Activated naive CD8-positive, alpha-beta T cell (primary cell): ENCODE measurements around the gene APOC3.
"Not testable (repeated sequence)": the region's sequence is repeated elsewhere in the genome, so short reads cannot be mapped to it uniquely, and the experiment has no call there.

Experiments used
- H3K27ac Mint-ChIP-seq: one replicate; pipeline ENCODE4 v1.8.0; 2021; ENCODE audit warnings: mixed read lengths
- H3K27me3 Mint-ChIP-seq: one replicate; pipeline ENCODE4 v1.8.0; 2021; ENCODE audit warnings: mixed read lengths
- H3K36me3 Mint-ChIP-seq: one replicate; pipeline ENCODE4 v1.8.0; 2021; ENCODE audit warnings: mixed read lengths
- H3K4me1 Mint-ChIP-seq: one replicate; pipeline ENCODE4 v1.8.0; 2021; ENCODE audit warnings: low read depth, mixed read lengths
- H3K4me3 Mint-ChIP-seq: one replicate; pipeline ENCODE4 v1.8.0; 2021; ENCODE audit warnings: mild to moderate bottlenecking, mixed read lengths
- H3K9me3 Mint-ChIP-seq: one replicate; pipeline ENCODE4 v1.8.0; 2021; ENCODE audit warnings: low read depth, mixed read lengths

The APOC3 gene

GRCh38 chr11:116833491-116833815 is 3.7 kb downstream of the APOC3 start:
- no peaks in the 10 kb centered on the region for H3K9me3 Mint-ChIP-seq
- H3K4me1 Mint-ChIP-seq, result peaks cover 11% of the 10 kb centered on the region
- H3K27me3 Mint-ChIP-seq, result no peaks in the 10 kb centered on the region
- H3K27ac Mint-ChIP-seq, result no peak overlapping the region
- H3K4me3 Mint-ChIP-seq, result no peak overlapping the region
- H3K36me3 Mint-ChIP-seq, result no peaks in the 10 kb centered on the region

GRCh38 chr11:116833816-116834534 is 4.3 kb downstream of the APOC3 start:
- Mint-ChIP-seq H3K4me3 (peak overlapping the region; percentile 43), H3K4me1 (peaks cover 11% of the 10 kb centered on the region)

GRCh38 chr11:116834535-116835041 is 4.9 kb downstream of the APOC3 start:
- H3K4me3 Mint-ChIP-seq, result peak overlapping the region; percentile 64
- peaks cover 11% of the 10 kb centered on the region for H3K4me1 Mint-ChIP-seq
- H3K36me3 Mint-ChIP-seq, H3K27ac Mint-ChIP-seq, H3K9me3 Mint-ChIP-seq, H3K27me3 Mint-ChIP-seq: not testable (repeated sequence)

More at GRCh38 chr11:116833816-116834534, 4.3 kb downstream of the APOC3 start:
- Mint-ChIP-seq H3K27me3 (no peaks in the 10 kb centered on the region), H3K9me3 (no peaks in the 10 kb centered on the region), H3K27ac (peak overlapping the region; percentile 29), H3K36me3 (no peaks in the 10 kb centered on the region)

GRCh38 chr11:116835042-116835772 is 5.5 kb downstream of the APOC3 start:
- H3K4me1 Mint-ChIP-seq, result peaks cover 11% of the 10 kb centered on the region
- H3K27ac Mint-ChIP-seq, result no peak overlapping the region
- no peaks in the 10 kb centered on the region for H3K27me3 Mint-ChIP-seq
- H3K36me3 Mint-ChIP-seq, result no peaks in the 10 kb centered on the region
- H3K9me3 Mint-ChIP-seq, result no peaks in the 10 kb centered on the region
- peak overlapping the region; percentile 66 for H3K4me3 Mint-ChIP-seq

GRCh38 chr11:116835791-116836631 is 6.3 kb downstream of the APOC3 start:
- Mint-ChIP-seq H3K4me3 (peak overlapping the region; percentile 66), H3K27me3 (no peaks in the 10 kb centered on the region), H3K4me1 (peaks cover 11% of the 10 kb centered on the region), H3K27ac (peak overlapping the region; percentile 10), H3K9me3 (no peaks in the 10 kb centered on the region), H3K36me3 (no peaks in the 10 kb centered on the region)

- H3K36me3 Mint-ChIP-seq, result no peaks in the 10 kb centered on the region
- no peaks in the 10 kb centered on the region for H3K9me3 Mint-ChIP-seq
- no peak overlapping the region for H3K4me3 Mint-ChIP-seq
Measured at GRCh38 chr11:116836632-116836991, 6.9 kb downstream of the APOC3 start.

GRCh38 chr11:116837231-116838091 is 7.8 kb downstream of the APOC3 start, which contains the start of gene APOA1:
TSS of gene APOA1 (minus strand) at chr11:116837622. CDS start at chr11:116837387, 235 bp downstream.
- H3K36me3 Mint-ChIP-seq, result no peaks in the 10 kb centered on the region
- no peak within 1 kb of the TSS for H3K27ac Mint-ChIP-seq
- no peaks in the 10 kb centered on the region for H3K9me3 Mint-ChIP-seq
- H3K4me1 Mint-ChIP-seq, result peaks cover 11% of the 10 kb centered on the region
- H3K27me3 Mint-ChIP-seq, result no peaks in the 10 kb centered on the region
- no peak within 1 kb of the TSS for H3K4me3 Mint-ChIP-seq

More at GRCh38 chr11:116836632-116836991, 6.9 kb downstream of the APOC3 start:
- Mint-ChIP-seq H3K4me1 (peaks cover 11% of the 10 kb centered on the region), H3K27ac (no peak overlapping the region), H3K27me3 (no peaks in the 10 kb centered on the region)

GRCh38 chr11:116838321-116839084 is 8.8 kb downstream of the APOC3 start:
- Mint-ChIP-seq H3K9me3 (no peaks in the 10 kb centered on the region), H3K27ac (no peak overlapping the region), H3K4me1 (peaks cover 11% of the 10 kb centered on the region), H3K36me3 (peaks cover 2% of the 10 kb centered on the region), H3K4me3 (no peak overlapping the region), H3K27me3 (no peaks in the 10 kb centered on the region)

GRCh38 chr11:116840224-116840745 is 10.6 kb downstream of the APOC3 start:
- peaks cover 3% of the 10 kb centered on the region for H3K36me3 Mint-ChIP-seq
- no peaks in the 10 kb centered on the region for H3K9me3 Mint-ChIP-seq
- no peak overlapping the region for H3K4me3 Mint-ChIP-seq
- no peaks in the 10 kb centered on the region for H3K27me3 Mint-ChIP-seq
- no peak overlapping the region for H3K27ac Mint-ChIP-seq
- peaks cover 8% of the 10 kb centered on the region for H3K4me1 Mint-ChIP-seq

- Mint-ChIP-seq H3K4me1 (peaks cover 4% of the 10 kb centered on the region), H3K36me3 (peaks cover 5% of the 10 kb centered on the region), H3K9me3 (no peaks in the 10 kb centered on the region), H3K4me3 (no peak overlapping the region), H3K27me3 (no peaks in the 10 kb centered on the region), H3K27ac (no peak overlapping the region)
Measured at GRCh38 chr11:116840746-116841296, 11.1 kb downstream of the APOC3 start.

- Mint-ChIP-seq H3K4me3 (no peak overlapping the region), H3K27ac (peak overlapping the region; percentile 22), H3K4me1 (no peaks in the 10 kb centered on the region)
Measured at GRCh38 chr11:116842117-116842516, 12.4 kb downstream of the APOC3 start.

GRCh38 chr11:116842909-116843308 is 13.2 kb downstream of the APOC3 start:
- H3K27ac Mint-ChIP-seq, result peak overlapping the region; percentile 28
- H3K4me3 Mint-ChIP-seq, result no peak overlapping the region
- no peaks in the 10 kb centered on the region for H3K27me3 Mint-ChIP-seq
- H3K4me1 Mint-ChIP-seq, result no peaks in the 10 kb centered on the region
- H3K9me3 Mint-ChIP-seq, result no peaks in the 10 kb centered on the region
- H3K36me3 Mint-ChIP-seq, result peaks cover 7% of the 10 kb centered on the region

More at GRCh38 chr11:116842117-116842516, 12.4 kb downstream of the APOC3 start:
- Mint-ChIP-seq H3K36me3 (peaks cover 7% of the 10 kb centered on the region), H3K27me3 (no peaks in the 10 kb centered on the region), H3K9me3 (no peaks in the 10 kb centered on the region)

GRCh38 chr11:116843661-116844060 is 14.0 kb downstream of the APOC3 start:
- no peaks in the 10 kb centered on the region for H3K27me3 Mint-ChIP-seq
- H3K4me1 Mint-ChIP-seq, result no peaks in the 10 kb centered on the region
- H3K36me3 Mint-ChIP-seq, result peaks cover 7% of the 10 kb centered on the region
- no peaks in the 10 kb centered on the region for H3K9me3 Mint-ChIP-seq
- no peak overlapping the region for H3K27ac Mint-ChIP-seq
- no peak overlapping the region for H3K4me3 Mint-ChIP-seq
